Vagina (tissue), 2 donors: ENCODE data around the gene PCSK5. TPM values are rescaled to one million over a fixed set of nuclear protein-coding genes. Genes with fewer than 3 reads are reported as not detected.

Experiments
- DNase-seq, 2 donors: peaks; one replicate each; pipeline ENCODE4 v3.0.0-alpha.2; 2017; ENCODE audit errors: extremely low spot score in 2 of 2
- H3K27ac ChIP-seq: fragments of 200-600 bp; sonication (generic); one replicate; pipeline ENCODE4 v1.5.1; 2019
- H3K27me3 ChIP-seq: fragments of 200-600 bp; sonication (generic); one replicate; pipeline ENCODE4 v1.5.1; 2019
- H3K36me3 ChIP-seq, 2 donors: fragments of 200-600 bp; sonication (generic); one replicate each; pipeline ENCODE4 v1.5.1; 2017 to 2019
- H3K4me1 ChIP-seq: fragments of 200-600 bp; sonication (generic); one replicate; pipeline ENCODE4 v1.5.1; 2019
- H3K4me3 ChIP-seq, 2 donors: fragments of 200-600 bp; sonication (generic); 1 replicate in 1 of 2; 2 replicates in 1 of 2; pipeline ENCODE4 v1.5.1; 2016 to 2019
- H3K9me3 ChIP-seq: fragments of 200-600 bp; sonication (generic); one replicate; pipeline ENCODE4 v1.5.1; 2019
- CTCF ChIP-seq, 3 experiments: fragments of 450-650 bp in 2 of 3; fragments of 200-600 bp in 1 of 3; sonication (generic) in 1 of 3; IDR thresholded peaks; one replicate each; pipeline ENCODE4 v1.5.1; 2017 to 2019; ENCODE audit warnings: antibody characterized with exemption in 3 of 3, mild to moderate bottlenecking in 2 of 3, moderate library complexity in 2 of 3
- POLR2A ChIP-seq, 2 donors: fragments of 450-650 bp; IDR thresholded peaks; one replicate each; pipeline ENCODE4 v1.6.1; 2017; ENCODE audit warnings: antibody characterized with exemption in 2 of 2, mild to moderate bottlenecking in 2 of 2, moderate library complexity in 2 of 2
- POLR2AphosphoS5 ChIP-seq, 2 donors: sonication (generic); formaldehyde crosslinking; IDR thresholded peaks; one replicate each; pipeline ENCODE4 v1.9.0; 2017; ENCODE audit warnings: antibody characterized with exemption in 2 of 2, mild to moderate bottlenecking in 2 of 2, low read depth in 1 of 2; ENCODE audit not compliant: insufficient read depth in 1 of 2
- intact Hi-C: fragments of 100-400 bp; cut with DNase I; formaldehyde crosslinking; loops from one replicate; pipeline ENCODE4 v1.15.1; 2023
- total RNA-seq: library from RNA; depleted of rRNA; stranded (reverse); fragments of >200 nt; gene quantifications from one replicate; pipeline ENCODE4 v1.2.3, GENCODE V29; 2016

Gene PCSK5
- total RNA-seq, 1 donor from 2014 or later, result 22.6 TPM

GRCh38 chr9:76013809-76014208 lies 123.3 kb downstream of the PCSK5 start:
- no peak for DNase-seq
- H3K27me3 ChIP-seq, result no peaks in the 10 kb centered on the region
- no peaks in the 10 kb centered on the region for H3K36me3 ChIP-seq
- no peak for TF ChIP-seq POLR2AphosphoS5 (IDR thresholded peaks at IDR 0.05; ENCODE audit: insufficient read depth in 1 of 2, low read depth in 1 of 2)
- no peak for TF ChIP-seq CTCF (IDR thresholded peaks at IDR 0.05)
- no peak for TF ChIP-seq POLR2A (IDR thresholded peaks at IDR 0.05)
- intact Hi-C loops, result no loop called here
- H3K4me3 ChIP-seq, result no peak overlapping the region
- no peaks in the 10 kb centered on the region for H3K9me3 ChIP-seq
- no peaks in the 10 kb centered on the region for H3K4me1 ChIP-seq
- no peak overlapping the region for H3K27ac ChIP-seq

GRCh38 chr9:76018235-76018634 lies 127.8 kb downstream of the PCSK5 start:
- H3K36me3 ChIP-seq, result no peaks in the 10 kb centered on the region
- TF ChIP-seq POLR2AphosphoS5 (IDR thresholded peaks at IDR 0.05; ENCODE audit: insufficient read depth in 1 of 2, low read depth in 1 of 2) (no peak), CTCF (IDR thresholded peaks at IDR 0.05) (no peak), POLR2A (IDR thresholded peaks at IDR 0.05) (no peak)
- H3K4me1 ChIP-seq, result no peaks in the 10 kb centered on the region
- intact Hi-C loops, result no loop called here
- no peak overlapping the region for H3K4me3 ChIP-seq
- no peaks in the 10 kb centered on the region for H3K9me3 ChIP-seq
- no peak for DNase-seq
- no peaks in the 10 kb centered on the region for H3K27me3 ChIP-seq
- H3K27ac ChIP-seq, result no peak overlapping the region

DNA sequence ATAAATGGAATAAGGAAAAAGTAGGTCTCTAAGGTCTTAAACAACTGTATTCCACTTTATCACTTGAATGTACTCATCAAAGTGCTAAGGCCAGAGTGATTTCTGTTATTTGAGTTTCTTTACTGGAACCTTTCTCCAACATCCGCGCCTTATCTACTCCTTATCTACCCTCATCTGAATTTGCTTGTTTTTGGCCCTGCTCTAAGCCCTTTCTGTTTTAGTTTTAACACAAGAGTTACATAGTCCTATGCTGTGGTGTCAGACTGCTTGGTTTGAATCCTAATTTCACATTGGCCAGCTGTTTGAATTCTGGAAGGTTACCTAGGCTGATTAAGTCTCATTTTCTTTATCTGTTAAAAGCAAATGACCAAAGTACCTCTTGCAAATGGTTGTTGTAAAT lies 128.3 kb downstream of the PCSK5 start:
- no peak overlapping the region for H3K4me3 ChIP-seq
- intact Hi-C loops, result no loop called here
- H3K27ac ChIP-seq, result no peak overlapping the region
- DNase-seq, result no peak
- no peaks in the 10 kb centered on the region for H3K9me3 ChIP-seq
- no peaks in the 10 kb centered on the region for H3K36me3 ChIP-seq
- TF ChIP-seq POLR2AphosphoS5 (IDR thresholded peaks at IDR 0.05; ENCODE audit: insufficient read depth in 1 of 2, low read depth in 1 of 2), result no peak
- no peak for TF ChIP-seq CTCF (IDR thresholded peaks at IDR 0.05)
- no peak for TF ChIP-seq POLR2A (IDR thresholded peaks at IDR 0.05)
- no peaks in the 10 kb centered on the region for H3K27me3 ChIP-seq
- no peaks in the 10 kb centered on the region for H3K4me1 ChIP-seq

GRCh38 chr9:76020652-76021051 lies 130.2 kb downstream of the PCSK5 start:
- H3K4me3 ChIP-seq, result no peak overlapping the region
- H3K27ac ChIP-seq, result no peak overlapping the region
- H3K36me3 ChIP-seq, result no peaks in the 10 kb centered on the region
- no peaks in the 10 kb centered on the region for H3K9me3 ChIP-seq
- intact Hi-C loops, result no loop called here
- no peaks in the 10 kb centered on the region for H3K4me1 ChIP-seq
- TF ChIP-seq POLR2A (IDR thresholded peaks at IDR 0.05) (no peak), POLR2AphosphoS5 (IDR thresholded peaks at IDR 0.05; ENCODE audit: insufficient read depth in 1 of 2, low read depth in 1 of 2) (no peak), CTCF (IDR thresholded peaks at IDR 0.05) (no peak)
- H3K27me3 ChIP-seq, result no peaks in the 10 kb centered on the region
- no peak for DNase-seq

DNA sequence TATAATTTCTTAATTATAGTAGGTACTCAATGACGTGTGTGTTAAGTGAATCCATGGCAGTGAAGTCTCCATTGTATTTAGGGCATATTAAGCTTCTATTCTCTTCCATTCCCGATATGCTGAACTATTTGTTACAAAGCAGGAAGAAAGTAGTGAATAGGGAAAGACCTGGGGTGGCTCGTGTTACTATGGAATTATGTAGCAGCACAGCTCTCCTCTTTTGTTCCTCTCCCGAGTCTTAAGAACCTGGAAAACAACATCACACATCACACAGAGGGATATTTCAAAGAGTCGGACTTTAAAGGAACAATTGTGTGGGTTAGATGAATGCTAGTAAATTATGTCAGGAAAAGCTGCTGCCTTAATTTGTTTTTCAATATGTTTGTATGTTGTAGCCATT lies 131.8 kb downstream of the PCSK5 start:
- TF ChIP-seq POLR2AphosphoS5 (IDR thresholded peaks at IDR 0.05; ENCODE audit: insufficient read depth in 1 of 2, low read depth in 1 of 2) (no peak), CTCF (IDR thresholded peaks at IDR 0.05) (no peak), POLR2A (IDR thresholded peaks at IDR 0.05) (no peak)
- intact Hi-C loops, result no loop called here

More for the DNA sequence above, 131.8 kb downstream of the PCSK5 start:
- Histone ChIP-seq H3K36me3 (no peaks in the 10 kb centered on the region), H3K27ac (no peak overlapping the region), H3K4me3 (no peak overlapping the region), H3K27me3 (no peaks in the 10 kb centered on the region), H3K9me3 (no peaks in the 10 kb centered on the region), H3K4me1 (no peaks in the 10 kb centered on the region)
- DNase-seq, result no peak
